ENCODE data around the gene MCFD2.

The MCFD2 gene

GRCh38 chr2:46856336-46856735 is 59.3 kb downstream of the MCFD2 start:
- no peaks in the 10 kb centered on the region for H3K4me1 ChIP-seq (ENCODE audit: low read length)
- no peaks in the 10 kb centered on the region for H3F3A ChIP-seq (ENCODE audit: insufficient read depth, low read length)
- no peak overlapping the region for H3K4me2 ChIP-seq (ENCODE audit: low read depth, low read length)

DNA sequence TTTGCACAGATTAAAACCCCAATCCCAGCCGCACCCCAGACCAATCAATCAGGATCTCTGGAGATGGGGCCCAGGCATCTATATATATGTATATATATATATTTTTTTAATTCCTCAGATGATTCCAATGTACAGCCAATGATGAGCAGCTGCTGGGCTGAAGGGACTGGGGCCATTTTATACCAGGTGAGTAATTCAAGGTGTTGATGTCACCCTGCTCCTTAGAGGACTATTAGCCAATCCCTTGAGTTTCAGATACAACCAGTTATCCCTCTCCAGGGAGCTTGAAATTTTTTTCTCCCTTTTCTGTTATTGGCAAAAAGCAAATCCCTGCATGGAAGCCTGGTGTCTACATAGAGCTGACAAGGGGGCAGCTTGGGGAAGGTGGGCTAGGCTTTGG is 59.8 kb downstream of the MCFD2 start:
- no peak overlapping the region for H3K9ac ChIP-seq (ENCODE audit: low read length)
- no peak overlapping the region for H2AFZ ChIP-seq (ENCODE audit: low read length)
- H4K20me1 ChIP-seq (ENCODE audit: insufficient read depth, low read length) = no peaks in the 10 kb centered on the region
- H3K4me2 ChIP-seq (ENCODE audit: low read depth, low read length) = no peak overlapping the region
- no peak overlapping the region for H3K4me3 ChIP-seq (ENCODE audit: low read length)
- no peaks in the 10 kb centered on the region for H3K79me2 ChIP-seq (ENCODE audit: low read length)
- H3K36me3 ChIP-seq (replicated peaks; ENCODE audit: insufficient read depth, low read length) = no peaks in the 10 kb centered on the region
- H3K4me1 ChIP-seq (ENCODE audit: low read length) = no peaks in the 10 kb centered on the region
- no peak overlapping the region for H3K27ac ChIP-seq (ENCODE audit: low read length)
- no peaks in the 10 kb centered on the region for H3K9me3 ChIP-seq (replicated peaks; ENCODE audit: insufficient read depth, low read length)
- H3K9me2 ChIP-seq (replicated peaks; ENCODE audit: insufficient read depth, low read length) = no peaks in the 10 kb centered on the region
- no peaks in the 10 kb centered on the region for H3F3A ChIP-seq (ENCODE audit: insufficient read depth, low read length)
- no peak for DNase-seq
- no peak for TF ChIP-seq CTCF (IDR thresholded peaks at IDR 0.05; ENCODE audit: low read length)
- peaks cover 25% of the 10 kb centered on the region for H3K27me3 ChIP-seq (replicated peaks; ENCODE audit: insufficient read depth, low read length)

More at GRCh38 chr2:46856336-46856735, 59.3 kb downstream of the MCFD2 start:
- Histone ChIP-seq H3K27me3 (replicated peaks; ENCODE audit: insufficient read depth, low read length) (peaks cover 30% of the 10 kb centered on the region), H2AFZ (ENCODE audit: low read length) (no peak overlapping the region), H3K36me3 (replicated peaks; ENCODE audit: insufficient read depth, low read length) (no peaks in the 10 kb centered on the region), H3K27ac (ENCODE audit: low read length) (no peak overlapping the region), H3K9ac (ENCODE audit: low read length) (no peak overlapping the region), H4K20me1 (ENCODE audit: insufficient read depth, low read length) (no peaks in the 10 kb centered on the region), H3K79me2 (ENCODE audit: low read length) (no peaks in the 10 kb centered on the region), H3K4me3 (ENCODE audit: low read length) (no peak overlapping the region), H3K9me2 (replicated peaks; ENCODE audit: insufficient read depth, low read length) (no peaks in the 10 kb centered on the region), H3K9me3 (replicated peaks; ENCODE audit: insufficient read depth, low read length) (no peaks in the 10 kb centered on the region)
- TF ChIP-seq EZH2 (optimal IDR thresholded peaks at IDR 0.05; ENCODE audit: low read depth, low read length) (no peak), CTCF (IDR thresholded peaks at IDR 0.05; ENCODE audit: low read length) (no peak), EZH2phosphoT487 (IDR thresholded peaks at IDR 0.05; ENCODE audit: low read length) (no peak)
- DNase-seq = no peak

DNA sequence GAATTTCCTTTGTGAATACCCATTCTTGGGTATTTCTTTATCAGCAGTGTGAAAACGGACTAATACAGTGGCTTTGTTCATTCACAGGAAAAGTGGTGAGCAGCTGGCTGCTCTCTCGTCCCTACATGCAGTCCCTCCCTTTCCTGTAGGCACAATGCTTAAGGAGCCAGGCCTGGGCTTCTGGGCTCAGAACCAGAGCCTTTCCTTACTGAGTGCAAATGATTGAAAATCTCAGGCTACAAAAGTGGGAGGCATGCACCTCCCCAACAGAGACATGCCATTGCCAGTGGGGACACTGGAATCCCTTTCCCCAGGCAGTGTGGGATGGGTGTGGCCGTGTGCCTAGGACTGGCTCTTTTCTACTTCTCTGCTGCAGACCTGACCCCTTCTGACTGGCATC is 61.3 kb downstream of the MCFD2 start:
- no peaks in the 10 kb centered on the region for H4K20me1 ChIP-seq (ENCODE audit: insufficient read depth, low read length)
- DNase-seq = no peak
- H3K79me2 ChIP-seq (ENCODE audit: low read length) = no peaks in the 10 kb centered on the region
- H3K4me2 ChIP-seq (ENCODE audit: low read depth, low read length) = no peak overlapping the region
- no peaks in the 10 kb centered on the region for H3K9me3 ChIP-seq (replicated peaks; ENCODE audit: insufficient read depth, low read length)
- no peaks in the 10 kb centered on the region for H3K9me2 ChIP-seq (replicated peaks; ENCODE audit: insufficient read depth, low read length)
- no peak overlapping the region for H2AFZ ChIP-seq (ENCODE audit: low read length)
- peaks cover 21% of the 10 kb centered on the region for H3K27me3 ChIP-seq (replicated peaks; ENCODE audit: insufficient read depth, low read length)
- H3K4me1 ChIP-seq (ENCODE audit: low read length) = no peaks in the 10 kb centered on the region
- H3F3A ChIP-seq (ENCODE audit: insufficient read depth, low read length) = no peaks in the 10 kb centered on the region
- H3K4me3 ChIP-seq (ENCODE audit: low read length) = no peak overlapping the region
- no peak overlapping the region for H3K9ac ChIP-seq (ENCODE audit: low read length)
- H3K27ac ChIP-seq (ENCODE audit: low read length) = no peak overlapping the region
- no peaks in the 10 kb centered on the region for H3K36me3 ChIP-seq (replicated peaks; ENCODE audit: insufficient read depth, low read length)
- TF ChIP-seq CTCF (IDR thresholded peaks at IDR 0.05; ENCODE audit: low read length) (no peak), EZH2 (optimal IDR thresholded peaks at IDR 0.05; ENCODE audit: low read depth, low read length) (no peak), EZH2phosphoT487 (IDR thresholded peaks at IDR 0.05; ENCODE audit: low read length) (no peak)

All from MM.1S (cell line).